ENCODE data around the gene CMSS1.
"Not testable (repeated sequence)": the region's sequence is repeated elsewhere in the genome, so short reads cannot be mapped to it uniquely, and the experiment has no call there.

CMSS1 gene

DNA sequence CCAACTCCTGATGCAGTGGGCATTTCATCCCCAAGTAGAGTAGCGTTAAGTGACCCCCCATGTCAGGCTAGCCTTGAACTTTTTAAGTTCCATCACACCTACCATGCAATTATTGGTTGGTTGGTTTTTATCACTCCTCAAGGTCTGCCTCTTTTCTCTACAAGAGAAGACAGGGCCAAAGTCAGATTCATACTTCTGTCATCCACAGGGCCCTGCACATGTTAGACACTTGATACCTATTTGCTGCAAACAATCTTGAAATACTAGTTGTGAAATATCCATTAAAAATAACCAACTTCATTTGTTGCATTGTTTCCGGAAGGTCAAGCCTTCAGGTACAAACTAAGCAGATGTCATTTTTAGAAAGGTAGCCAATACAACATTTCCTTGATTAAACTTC is 1.2 kb downstream of the CMSS1 start:
- no peak for DNase-seq (ENCODE audit: low read depth, low spot score)

DNA sequence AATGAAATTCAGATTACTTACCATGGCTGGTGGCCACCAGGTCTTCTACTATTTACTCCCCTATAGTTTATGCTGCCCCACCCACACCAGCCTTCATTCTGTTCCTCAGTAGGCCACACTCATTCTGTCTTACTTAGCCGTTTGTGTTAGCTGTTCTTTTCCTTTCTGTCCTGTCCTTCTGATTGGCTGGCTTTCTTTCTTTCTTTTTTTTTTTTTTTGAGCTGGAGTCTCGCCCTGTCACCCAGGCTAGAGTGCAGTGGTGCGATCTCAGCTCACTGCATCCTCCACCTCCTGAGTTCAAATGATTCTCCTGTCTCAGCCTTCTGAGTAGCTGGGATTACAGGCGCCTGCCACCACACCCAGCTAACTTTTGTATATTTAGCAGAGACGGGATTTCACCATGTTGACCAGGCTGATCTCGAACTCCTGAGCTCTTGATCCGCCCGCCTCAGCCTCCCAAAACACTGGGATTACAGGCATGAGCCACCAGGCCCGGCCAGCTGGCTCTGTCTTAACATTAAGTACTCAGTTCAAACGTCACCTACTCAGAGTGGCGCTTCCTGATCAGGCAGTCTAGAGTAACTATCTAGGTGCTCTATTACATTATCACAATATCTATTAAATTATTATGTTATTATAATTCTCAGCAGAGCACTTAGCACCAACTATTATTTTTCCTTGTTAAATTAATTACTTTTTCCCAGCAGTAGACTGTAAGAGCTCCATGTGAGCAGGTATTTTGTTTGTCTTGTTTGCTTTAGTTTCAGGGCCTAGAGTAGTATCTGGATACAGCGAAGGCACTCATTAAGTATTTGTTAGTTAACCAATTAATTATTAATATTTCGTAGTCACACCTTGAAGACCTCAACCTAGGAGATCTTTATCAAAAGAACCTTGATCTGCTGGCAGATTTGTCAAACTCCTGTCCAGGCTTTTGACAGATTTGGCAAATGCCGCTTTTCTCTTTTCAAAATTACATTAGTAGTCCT is 6.4 kb downstream of the CMSS1 start:
- peak; percentile 30 for DNase-seq (ENCODE audit: low read depth, low spot score)

GRCh38 chr3:99825004-99825640 is 7.5 kb downstream of the CMSS1 start:
- DNase-seq (ENCODE audit: low read depth, low spot score): no peak

DNA sequence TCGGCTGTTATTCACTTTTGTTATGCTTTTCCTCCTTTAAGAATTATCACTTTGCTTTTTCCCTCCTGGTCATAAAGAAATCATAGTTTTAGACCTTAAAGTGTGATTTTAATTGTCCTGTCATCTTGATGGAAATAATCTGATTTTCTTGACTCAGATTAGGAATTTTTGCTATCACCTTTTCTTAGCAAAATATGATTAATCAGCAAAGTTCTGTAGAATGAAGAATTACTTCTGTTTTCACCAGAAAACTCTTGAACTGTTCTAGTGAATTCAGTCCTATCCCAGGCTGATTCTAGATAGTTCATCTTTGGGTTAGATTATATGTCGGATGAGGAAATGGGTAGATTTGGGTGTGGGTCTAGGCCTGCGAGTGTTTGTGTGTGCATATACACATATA is 12.2 kb downstream of the CMSS1 start:
- no peak for DNase-seq (ENCODE audit: low read depth, low spot score)

- DNase-seq (ENCODE audit: low read depth, low spot score): no peak
Observed at GRCh38 chr3:99833617-99834205, 16.0 kb downstream of the CMSS1 start.

GRCh38 chr3:99834211-99834957 is 16.7 kb downstream of the CMSS1 start:
- DNase-seq (ENCODE audit: low read depth, low spot score): no peak

GRCh38 chr3:99836681-99837080 is 19.0 kb downstream of the CMSS1 start:
- DNase-seq (ENCODE audit: low read depth, low spot score): no peak

- no peak for DNase-seq (ENCODE audit: low read depth, low spot score)
Observed at GRCh38 chr3:99837715-99838114, 20.1 kb downstream of the CMSS1 start.

DNA sequence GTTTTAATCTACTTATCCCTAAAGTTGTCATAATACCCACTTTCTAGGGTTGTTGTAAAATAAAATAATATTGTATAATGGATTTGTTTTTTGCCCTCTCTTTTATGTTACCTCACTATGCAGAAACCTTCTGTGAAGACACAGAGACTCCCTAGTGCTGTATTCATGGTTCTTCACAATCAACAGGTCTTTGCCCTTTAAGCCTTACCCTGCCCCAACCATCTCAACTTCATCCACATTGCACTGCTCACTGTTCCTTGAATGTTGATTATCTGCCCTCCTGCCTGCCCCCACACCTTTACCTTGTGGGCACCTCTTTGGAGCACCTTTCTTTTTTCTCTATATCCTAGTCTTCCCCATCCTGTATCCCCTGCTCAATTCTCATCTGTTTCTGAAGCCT is 21.1 kb downstream of the CMSS1 start:
- no peak for DNase-seq (ENCODE audit: low read depth, low spot score)

- DNase-seq (ENCODE audit: low read depth, low spot score): no peak
Observed at GRCh38 chr3:99839613-99840012, 22.0 kb downstream of the CMSS1 start.

DNA sequence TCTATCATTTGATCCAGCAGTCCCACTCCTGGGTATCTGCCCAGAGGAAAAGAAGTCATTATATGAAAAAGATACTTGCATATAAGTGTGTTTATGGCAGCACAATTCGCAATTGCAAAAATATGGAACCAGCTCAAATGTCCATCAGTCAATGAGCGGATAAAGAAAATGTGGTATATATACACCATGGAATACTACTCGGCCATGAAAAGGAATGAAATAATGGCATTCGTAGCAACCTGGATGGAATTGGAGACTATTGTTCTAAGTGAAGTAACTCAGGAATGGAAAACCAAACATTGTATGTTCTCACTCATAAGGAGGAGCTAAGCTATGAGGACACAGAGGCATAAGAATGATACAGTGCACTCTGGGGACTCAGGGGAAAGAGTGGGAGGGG is 24.3 kb downstream of the CMSS1 start:
- not testable (repeated sequence) for DNase-seq (ENCODE audit: low read depth, low spot score)

DNA sequence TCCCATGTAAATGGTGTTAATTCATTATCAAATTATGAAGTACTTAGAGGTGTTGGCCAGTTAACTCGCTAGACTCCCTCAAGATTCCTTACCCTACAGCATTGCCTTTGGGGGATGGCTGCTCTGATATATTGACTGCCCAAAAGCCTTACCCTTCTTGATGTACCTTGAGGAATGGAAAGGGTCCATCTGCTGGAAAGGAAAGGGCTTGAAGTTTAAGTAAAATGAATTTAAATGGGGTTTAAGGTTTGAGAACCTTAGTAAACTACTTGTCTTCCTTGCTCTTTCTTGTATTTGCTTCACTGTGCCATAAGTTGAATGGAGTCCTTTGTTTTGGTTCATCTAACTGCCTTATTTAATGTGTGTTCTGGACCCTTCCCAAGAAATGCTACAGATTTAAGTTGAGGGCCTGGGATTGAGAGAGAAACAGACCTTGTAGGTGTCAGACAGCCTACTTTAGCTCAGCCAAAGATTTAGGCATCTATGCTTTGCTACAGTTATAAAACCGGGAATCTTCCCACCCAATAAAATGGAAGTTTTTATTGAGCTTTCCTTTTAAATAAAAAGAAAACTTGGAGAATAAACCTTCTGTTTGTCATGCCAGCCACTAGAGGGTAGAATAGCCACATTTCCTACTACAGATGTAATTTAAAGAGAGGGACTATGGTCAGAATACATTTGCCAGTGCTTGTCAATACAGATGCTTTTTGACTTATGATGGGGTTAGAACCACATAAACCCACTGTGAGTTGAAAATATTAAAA is 25.3 kb downstream of the CMSS1 start:
- DNase-seq (ENCODE audit: low read depth, low spot score): no peak

GRCh38 chr3:99843590-99844258 is 26.1 kb downstream of the CMSS1 start:
- DNase-seq (ENCODE audit: low read depth, low spot score): no peak

DNA sequence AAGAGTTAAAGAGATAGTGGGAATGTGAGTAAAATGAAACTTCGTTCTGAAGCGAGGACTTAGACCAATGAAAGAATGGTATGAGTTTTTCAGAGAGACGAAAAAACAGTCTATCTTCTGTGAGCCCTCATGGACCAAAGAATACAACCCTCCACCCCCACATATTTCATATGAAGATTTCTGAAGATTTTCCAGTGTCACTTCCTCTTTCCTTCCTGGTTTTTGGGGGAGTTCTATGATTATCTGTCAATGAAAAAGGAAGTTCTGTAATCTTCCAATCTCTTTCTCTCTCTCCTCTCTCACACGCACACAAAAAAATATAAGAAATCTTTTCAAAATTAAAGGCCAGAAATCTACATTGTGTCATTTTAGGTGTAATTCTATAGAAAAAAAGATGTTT is 27.7 kb downstream of the CMSS1 start:
- no peak for DNase-seq (ENCODE audit: low read depth, low spot score)

- no peak for DNase-seq (ENCODE audit: low read depth, low spot score)
Observed at GRCh38 chr3:99845999-99846398, 28.3 kb downstream of the CMSS1 start.

DNA sequence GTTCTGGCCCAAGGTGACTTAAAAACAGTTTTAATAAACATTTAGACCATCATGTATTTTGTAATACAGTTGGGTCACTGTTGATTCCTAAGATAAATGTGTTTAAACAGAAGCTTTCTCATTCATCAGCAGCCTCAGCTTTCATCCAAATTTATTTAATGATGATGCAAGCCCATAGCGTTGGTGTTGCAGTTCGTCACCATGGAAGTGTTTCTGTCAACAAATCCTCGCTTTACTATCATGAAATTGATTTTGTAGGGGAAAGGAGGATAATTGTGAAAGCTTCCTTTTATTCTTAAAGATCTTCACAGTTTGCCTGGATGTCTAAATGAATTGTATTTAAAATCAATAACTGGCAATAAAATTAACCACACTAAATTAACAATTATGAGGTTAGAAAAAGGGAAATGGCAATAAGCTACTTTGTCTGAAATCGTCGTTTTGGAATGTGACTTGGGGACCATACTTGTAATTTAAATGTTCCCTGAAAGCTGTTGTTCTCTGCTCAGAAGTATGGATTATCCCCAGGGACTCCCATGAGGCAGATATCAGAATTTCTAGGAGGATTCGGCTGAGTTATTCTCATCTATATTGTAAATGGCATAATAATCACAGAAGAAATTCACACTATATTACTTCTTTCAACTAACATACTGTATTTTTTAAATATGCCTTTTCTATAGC is 29.0 kb downstream of the CMSS1 start:
- no peak for DNase-seq (ENCODE audit: low read depth, low spot score)

DNA sequence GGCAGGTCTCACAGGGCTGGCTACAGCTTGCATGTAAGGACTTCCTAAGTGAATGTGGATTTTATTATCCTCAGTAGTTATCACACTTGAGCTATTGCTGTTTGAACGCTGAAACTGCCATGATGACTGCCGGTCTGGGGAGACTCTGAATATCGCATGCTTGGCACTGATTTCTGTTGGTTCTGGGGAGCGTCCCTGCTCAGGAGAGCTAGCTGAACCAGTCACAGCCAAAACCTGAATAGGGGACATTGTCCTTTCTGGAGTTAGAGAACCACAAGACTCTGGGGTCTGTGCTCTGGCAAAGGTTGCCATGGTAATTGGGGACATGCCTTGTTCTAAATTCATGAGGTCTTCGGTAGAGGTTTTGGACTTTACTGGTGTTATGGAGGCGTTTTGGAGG is 30.8 kb downstream of the CMSS1 start:
- DNase-seq (ENCODE audit: low read depth, low spot score): no peak

DNA sequence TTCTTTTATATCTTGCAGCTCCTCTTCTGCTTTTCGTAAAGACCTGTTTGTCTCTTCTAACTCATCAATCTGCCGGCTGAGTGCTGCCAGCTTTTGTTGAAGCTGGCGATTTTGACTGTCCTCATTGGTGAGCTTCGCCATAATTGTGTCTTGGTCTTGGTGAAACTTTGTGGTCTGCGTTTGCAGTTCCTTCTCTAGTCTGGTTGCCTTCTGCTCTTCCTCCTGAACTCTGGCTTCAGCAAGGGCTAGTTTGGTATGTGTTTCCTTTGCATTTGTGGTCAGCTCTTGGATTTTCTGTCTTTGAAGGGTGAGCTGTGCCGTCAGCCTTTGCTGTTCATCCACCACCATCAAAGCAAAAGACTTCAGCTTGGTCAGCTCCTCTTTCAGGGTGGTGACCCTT is 32.9 kb downstream of the CMSS1 start:
- DNase-seq (ENCODE audit: low read depth, low spot score): no peak

DNA sequence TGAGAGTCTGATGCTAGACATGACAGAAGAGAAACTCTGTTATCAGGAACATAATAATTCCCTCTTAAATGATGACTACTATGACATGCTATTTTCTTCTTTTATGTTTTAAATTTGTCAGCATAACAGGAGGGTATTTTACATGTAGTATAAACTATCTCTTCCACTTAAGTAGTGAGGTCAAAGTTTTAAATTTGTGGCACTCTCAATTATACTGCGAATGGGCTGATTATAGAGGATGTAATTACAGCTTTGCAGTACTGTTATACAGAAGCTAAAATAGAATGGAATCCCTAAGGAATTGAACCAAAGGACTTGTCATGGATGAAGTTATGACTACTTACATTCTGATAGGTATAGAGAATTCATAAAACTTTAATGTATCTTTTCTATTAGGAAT is 34.3 kb downstream of the CMSS1 start:
- DNase-seq (ENCODE audit: low read depth, low spot score): no peak

- no peak for DNase-seq (ENCODE audit: low read depth, low spot score)
Observed at GRCh38 chr3:99852851-99853250, 35.2 kb downstream of the CMSS1 start.
